Measurements from ENCODE around the gene RAB24. TPM values are rescaled to one million over a fixed set of nuclear protein-coding genes. Genes with fewer than 3 reads are reported as not detected.

The RAB24 gene
- total RNA-seq (10 to 100 TPM in 1 of 2 donors, 1 to 10 TPM in 1; 8.5 to 10.3 TPM), polyA plus RNA-seq (10 to 100 TPM; 13.8 to 19.0 TPM)

DNA sequence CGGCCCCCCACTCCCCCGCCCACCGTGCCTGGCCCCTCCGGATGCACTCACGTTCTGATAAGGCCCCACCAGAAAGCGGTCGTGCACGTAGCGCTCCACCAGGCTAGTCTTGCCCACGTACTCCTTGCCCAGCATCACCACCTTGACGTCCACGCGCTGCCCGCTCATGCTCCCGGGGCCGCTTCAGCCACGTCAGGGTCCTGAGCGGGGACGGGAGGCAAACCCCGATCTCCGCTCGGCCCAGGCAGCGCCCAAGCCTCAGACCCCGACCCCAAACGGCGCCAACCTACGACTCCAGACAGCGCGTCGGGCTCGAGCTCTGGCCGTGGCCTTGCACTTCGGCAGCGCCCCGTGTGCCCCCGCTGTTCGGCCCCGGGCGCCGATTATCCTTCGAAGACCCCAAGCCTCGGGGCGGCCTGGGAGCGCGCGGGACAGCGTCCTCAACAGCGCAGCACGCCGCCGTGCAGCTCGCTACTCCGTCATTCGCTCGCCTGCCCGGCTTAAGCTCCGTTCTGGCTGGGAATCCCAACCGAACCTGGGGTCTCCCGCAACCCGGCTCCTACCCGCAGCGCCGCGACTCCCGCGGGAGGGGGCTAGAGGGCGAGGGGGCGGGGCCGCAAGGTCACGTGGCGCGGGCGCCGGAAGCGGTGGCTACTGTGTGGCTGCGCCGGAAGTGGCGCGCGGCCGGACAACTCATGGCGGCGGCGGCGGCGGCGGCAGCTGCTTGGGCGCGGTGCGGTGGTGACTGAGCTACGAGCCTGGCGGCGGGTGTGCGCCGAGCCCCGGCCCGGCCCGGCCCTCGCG, at the start of gene RAB24, which contains the start of gene PRELID1:
Gene RAB24, minus strand, starts transcription at position 599 of the 804 bp plus-strand sequence. Its CDS starts 431 bp downstream, at position 168.
Gene PRELID1, plus strand, starts transcription at position 679 of the 804 bp plus-strand sequence. CDS start 187 bp downstream, outside the sequence.
- Histone ChIP-seq H3K27ac (ENCODE audit: low read depth in 1 of 2, low read length in 2 of 2) (peak within 1 kb of the TSS; percentile 84 to 89), H3K9ac (ENCODE audit: low read depth in 1 of 2, low read length in 2 of 2) (peak within 1 kb of the TSS; percentile 87 to 89), H3K9me3 (ENCODE audit: control insufficient read depth in 4 of 4, low read length in 3 of 4) (no peaks in the 10 kb centered on the region), H3K36me3 (ENCODE audit: control insufficient read depth in 4 of 4, insufficient read depth in 3 of 4, low read depth in 1 of 4, low read length in 3 of 4) (peaks cover 6 to 16% (median 11%) of the 10 kb centered on the region in 4 donors), H3K4me3 (ENCODE audit: low read depth in 1 of 3, low read length in 3 of 3) (peak within 1 kb of the TSS; percentile 72 to 97 (median 94)), H3K27me3 (ENCODE audit: control insufficient read depth in 4 of 4, insufficient read depth in 4 of 4, low read length in 3 of 4) (no peaks in the 10 kb centered on the region), H3K4me1 (ENCODE audit: control insufficient read depth in 4 of 4, insufficient read depth in 4 of 4, low read length in 3 of 4) (peaks cover 13 to 42% (median 29%) of the 10 kb centered on the region in 4 donors)
- TF ChIP-seq YY1 (IDR thresholded peaks at IDR 0.05) (peak; percentile 32), GABPA (IDR thresholded peaks at IDR 0.05 in 1 of 2, conservative IDR thresholded peaks at IDR 0.05 in 1 of 2) (peak; percentile 52 to 89), FOXA2 (IDR thresholded peaks at IDR 0.05) (no peak)
- TF ChIP-seq, protein P1, sequence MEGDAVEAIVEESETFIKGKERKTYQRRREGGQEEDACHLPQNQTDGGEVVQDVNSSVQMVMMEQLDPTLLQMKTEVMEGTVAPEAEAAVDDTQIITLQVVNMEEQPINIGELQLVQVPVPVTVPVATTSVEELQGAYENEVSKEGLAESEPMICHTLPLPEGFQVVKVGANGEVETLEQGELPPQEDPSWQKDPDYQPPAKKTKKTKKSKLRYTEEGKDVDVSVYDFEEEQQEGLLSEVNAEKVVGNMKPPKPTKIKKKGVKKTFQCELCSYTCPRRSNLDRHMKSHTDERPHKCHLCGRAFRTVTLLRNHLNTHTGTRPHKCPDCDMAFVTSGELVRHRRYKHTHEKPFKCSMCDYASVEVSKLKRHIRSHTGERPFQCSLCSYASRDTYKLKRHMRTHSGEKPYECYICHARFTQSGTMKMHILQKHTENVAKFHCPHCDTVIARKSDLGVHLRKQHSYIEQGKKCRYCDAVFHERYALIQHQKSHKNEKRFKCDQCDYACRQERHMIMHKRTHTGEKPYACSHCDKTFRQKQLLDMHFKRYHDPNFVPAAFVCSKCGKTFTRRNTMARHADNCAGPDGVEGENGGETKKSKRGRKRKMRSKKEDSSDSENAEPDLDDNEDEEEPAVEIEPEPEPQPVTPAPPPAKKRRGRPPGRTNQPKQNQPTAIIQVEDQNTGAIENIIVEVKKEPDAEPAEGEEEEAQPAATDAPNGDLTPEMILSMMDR (IDR thresholded peaks at IDR 0.05; ENCODE audit: low read depth, low read length, missing input control), result no peak
- TF ChIP-seq, protein P2, sequence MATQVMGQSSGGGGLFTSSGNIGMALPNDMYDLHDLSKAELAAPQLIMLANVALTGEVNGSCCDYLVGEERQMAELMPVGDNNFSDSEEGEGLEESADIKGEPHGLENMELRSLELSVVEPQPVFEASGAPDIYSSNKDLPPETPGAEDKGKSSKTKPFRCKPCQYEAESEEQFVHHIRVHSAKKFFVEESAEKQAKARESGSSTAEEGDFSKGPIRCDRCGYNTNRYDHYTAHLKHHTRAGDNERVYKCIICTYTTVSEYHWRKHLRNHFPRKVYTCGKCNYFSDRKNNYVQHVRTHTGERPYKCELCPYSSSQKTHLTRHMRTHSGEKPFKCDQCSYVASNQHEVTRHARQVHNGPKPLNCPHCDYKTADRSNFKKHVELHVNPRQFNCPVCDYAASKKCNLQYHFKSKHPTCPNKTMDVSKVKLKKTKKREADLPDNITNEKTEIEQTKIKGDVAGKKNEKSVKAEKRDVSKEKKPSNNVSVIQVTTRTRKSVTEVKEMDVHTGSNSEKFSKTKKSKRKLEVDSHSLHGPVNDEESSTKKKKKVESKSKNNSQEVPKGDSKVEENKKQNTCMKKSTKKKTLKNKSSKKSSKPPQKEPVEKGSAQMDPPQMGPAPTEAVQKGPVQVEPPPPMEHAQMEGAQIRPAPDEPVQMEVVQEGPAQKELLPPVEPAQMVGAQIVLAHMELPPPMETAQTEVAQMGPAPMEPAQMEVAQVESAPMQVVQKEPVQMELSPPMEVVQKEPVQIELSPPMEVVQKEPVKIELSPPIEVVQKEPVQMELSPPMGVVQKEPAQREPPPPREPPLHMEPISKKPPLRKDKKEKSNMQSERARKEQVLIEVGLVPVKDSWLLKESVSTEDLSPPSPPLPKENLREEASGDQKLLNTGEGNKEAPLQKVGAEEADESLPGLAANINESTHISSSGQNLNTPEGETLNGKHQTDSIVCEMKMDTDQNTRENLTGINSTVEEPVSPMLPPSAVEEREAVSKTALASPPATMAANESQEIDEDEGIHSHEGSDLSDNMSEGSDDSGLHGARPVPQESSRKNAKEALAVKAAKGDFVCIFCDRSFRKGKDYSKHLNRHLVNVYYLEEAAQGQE (IDR thresholded peaks at IDR 0.05), result no peak
- under 1% methylated on average over 100 of the region's 100 CpGs for WGBS
- peak; percentile 91 for DNase-seq (ENCODE audit: low spot score)

DNA sequence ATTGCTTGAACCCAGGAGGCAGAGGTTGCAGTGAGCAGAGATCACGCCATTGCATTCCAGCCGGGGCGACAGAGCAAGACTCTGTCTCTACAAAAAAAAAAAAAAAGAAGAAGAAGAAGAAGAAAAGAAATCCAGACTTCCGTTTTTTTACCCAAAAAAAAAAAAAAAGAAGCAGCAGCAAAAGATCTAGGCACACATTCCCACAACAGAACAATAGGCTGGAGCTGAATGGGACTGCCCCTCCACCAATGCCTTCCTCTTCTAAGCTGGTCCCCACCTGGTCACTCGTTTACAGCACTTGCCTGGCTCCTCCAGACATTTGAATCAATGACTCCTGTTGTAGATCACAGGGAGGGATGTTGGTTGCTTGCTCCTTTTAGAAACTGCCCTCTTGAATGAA, 49.6 kb upstream of the RAB24 start:
- Histone ChIP-seq H3K4me1 (ENCODE audit: control insufficient read depth in 4 of 4, insufficient read depth in 4 of 4, low read length in 3 of 4) (peaks cover 22 to 67% (median 55%) of the 10 kb centered on the region in 4 donors), H3K9me3 (ENCODE audit: control insufficient read depth in 4 of 4, low read length in 3 of 4) (no peaks in the 10 kb centered on the region), H3K36me3 (ENCODE audit: control insufficient read depth in 4 of 4, insufficient read depth in 3 of 4, low read depth in 1 of 4, low read length in 3 of 4) (peaks cover 0 to 2% (median 0%) of the 10 kb centered on the region in 4 donors), H3K27me3 (ENCODE audit: control insufficient read depth in 4 of 4, insufficient read depth in 4 of 4, low read length in 3 of 4) (no peaks in the 10 kb centered on the region), H3K27ac (ENCODE audit: low read depth in 1 of 2, low read length in 2 of 2) (no peak overlapping the region), H3K4me3 (ENCODE audit: low read depth in 1 of 3, low read length in 3 of 3) (no peak overlapping the region), H3K9ac (ENCODE audit: low read depth in 1 of 2, low read length in 2 of 2) (no peak overlapping the region)
- DNase-seq (ENCODE audit: low spot score), result no peak
- TF ChIP-seq RAD21 (IDR thresholded peaks at IDR 0.05) (no peak), TAF1 (conservative IDR thresholded peaks at IDR 0.05) (no peak), FOXA1 (IDR thresholded peaks at IDR 0.05) (no peak), RXRA (IDR thresholded peaks at IDR 0.05) (no peak), GABPA (IDR thresholded peaks at IDR 0.05 in 1 of 2, conservative IDR thresholded peaks at IDR 0.05 in 1 of 2) (no peak)
- 82% methylated on average over 5 of the region's 5 CpGs for WGBS
